NCI-H1105 treated with DMSO at 0.1 percent for 48 hours (cell line): ENCODE measurements around the gene REXO5.
"Not testable (repeated sequence)": the region's sequence is repeated elsewhere in the genome, so short reads cannot be mapped to it uniquely, and the experiment has no call there.

ENCODE experiments used
- DNase-seq: peaks from one replicate; lab custom pipeline; 2025; lab: John Stamatoyannopoulos, UW

The REXO5 gene, protein sequence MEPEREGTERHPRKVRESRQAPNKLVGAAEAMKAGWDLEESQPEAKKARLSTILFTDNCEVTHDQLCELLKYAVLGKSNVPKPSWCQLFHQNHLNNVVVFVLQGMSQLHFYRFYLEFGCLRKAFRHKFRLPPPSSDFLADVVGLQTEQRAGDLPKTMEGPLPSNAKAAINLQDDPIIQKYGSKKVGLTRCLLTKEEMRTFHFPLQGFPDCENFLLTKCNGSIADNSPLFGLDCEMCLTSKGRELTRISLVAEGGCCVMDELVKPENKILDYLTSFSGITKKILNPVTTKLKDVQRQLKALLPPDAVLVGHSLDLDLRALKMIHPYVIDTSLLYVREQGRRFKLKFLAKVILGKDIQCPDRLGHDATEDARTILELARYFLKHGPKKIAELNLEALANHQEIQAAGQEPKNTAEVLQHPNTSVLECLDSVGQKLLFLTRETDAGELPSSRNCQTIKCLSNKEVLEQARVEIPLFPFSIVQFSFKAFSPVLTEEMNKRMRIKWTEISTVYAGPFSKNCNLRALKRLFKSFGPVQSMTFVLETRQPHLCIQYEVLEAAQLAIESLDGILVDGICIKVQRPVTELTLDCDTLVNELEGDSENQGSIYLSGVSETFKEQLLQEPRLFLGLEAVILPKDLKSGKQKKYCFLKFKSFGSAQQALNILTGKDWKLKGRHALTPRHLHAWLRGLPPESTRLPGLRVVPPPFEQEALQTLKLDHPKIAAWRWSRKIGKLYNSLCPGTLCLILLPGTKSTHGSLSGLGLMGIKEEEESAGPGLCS

DNA sequence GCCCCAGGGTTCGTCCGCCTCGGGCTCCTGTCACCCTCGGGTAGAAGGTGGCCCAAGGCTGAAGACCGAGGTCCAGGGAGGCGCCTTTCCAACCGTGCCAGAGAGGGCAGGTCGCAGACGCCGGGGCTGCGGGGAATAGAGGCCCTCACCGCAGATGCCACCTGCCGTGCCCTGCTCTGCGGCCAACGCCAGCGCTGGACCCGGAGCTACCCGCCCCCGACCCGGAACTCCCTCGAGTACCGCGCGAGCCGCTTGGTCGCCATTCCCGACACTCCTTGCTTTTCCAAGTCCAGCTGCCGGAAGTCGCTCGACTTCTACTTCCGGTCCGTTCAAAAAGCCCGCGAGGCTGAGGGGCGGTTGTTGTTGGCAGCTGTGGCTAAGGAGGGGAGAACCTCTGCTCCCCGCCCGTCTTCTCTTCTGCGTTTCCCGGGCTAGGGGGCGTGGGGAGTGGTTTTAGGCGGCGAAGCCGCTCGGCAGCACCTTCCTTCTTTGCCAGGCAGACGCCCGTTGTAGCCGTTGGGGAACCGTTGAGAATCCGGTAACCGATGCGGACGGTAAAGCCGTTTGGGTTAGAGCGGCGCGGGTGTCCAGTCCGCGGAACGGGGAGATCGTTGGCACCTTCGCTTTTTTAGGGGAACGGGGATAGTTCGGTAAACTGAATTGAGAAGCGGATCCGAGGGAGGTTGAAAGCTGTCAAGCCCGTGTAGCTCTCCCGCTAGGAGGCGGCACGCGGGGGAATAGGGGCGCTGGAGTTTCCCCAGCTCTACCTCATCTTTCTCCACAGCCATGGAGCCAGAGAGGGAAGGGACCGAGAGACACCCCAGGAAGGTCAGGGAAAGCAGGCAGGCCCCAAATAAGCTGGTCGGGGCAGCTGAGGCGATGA lies at the start of gene REXO5, which contains the start of gene ERI2:
Gene REXO5, plus strand, starts transcription at position 360 of the 883 bp plus-strand sequence. Its CDS starts 427 bp downstream, at position 787.
Gene ERI2, minus strand, starts transcription at position 305 of the 883 bp plus-strand sequence. Its CDS starts 42 bp downstream, at position 263.
- DNase-seq = peak; percentile 83

DNA sequence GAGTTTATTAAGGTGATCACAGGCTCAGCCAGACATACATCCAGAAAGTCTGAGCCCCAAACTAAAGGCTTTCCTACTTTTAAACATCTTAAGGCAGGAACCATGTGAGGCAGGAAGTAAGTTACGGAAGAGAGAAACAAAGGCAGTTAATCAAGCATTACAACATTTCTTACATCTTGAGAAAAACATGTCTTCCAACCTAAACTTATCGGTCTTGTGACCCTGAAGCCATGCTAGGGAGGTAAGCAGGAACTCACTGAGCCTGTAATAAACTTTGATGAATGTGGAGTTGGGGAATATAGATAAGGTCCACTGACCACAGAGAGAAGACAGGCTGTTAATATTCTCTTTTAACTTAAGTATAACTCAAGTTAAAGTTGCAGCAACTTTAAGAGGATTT lies 46.0 kb upstream of the REXO5 start:
- no peak for DNase-seq

DNA sequence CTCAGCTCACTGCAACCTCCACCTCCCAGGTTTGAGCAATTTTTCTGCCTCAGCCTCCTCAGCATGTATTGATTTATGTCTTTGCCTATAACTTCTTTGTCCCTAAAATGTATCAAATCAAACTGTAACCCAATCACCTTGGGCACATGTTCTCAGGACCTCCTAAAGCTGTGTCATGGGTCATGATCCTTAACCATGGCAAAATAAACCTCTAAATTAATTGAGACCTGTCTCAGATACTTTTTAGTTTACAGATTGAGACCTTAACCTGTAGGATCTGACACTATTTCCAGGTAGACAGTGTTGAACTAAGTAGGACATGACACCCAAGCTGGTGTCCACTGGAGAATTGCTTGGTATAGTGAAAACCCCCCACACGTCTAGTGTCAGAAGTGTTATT lies 45.2 kb upstream of the REXO5 start:
- DNase-seq = no peak

DNA sequence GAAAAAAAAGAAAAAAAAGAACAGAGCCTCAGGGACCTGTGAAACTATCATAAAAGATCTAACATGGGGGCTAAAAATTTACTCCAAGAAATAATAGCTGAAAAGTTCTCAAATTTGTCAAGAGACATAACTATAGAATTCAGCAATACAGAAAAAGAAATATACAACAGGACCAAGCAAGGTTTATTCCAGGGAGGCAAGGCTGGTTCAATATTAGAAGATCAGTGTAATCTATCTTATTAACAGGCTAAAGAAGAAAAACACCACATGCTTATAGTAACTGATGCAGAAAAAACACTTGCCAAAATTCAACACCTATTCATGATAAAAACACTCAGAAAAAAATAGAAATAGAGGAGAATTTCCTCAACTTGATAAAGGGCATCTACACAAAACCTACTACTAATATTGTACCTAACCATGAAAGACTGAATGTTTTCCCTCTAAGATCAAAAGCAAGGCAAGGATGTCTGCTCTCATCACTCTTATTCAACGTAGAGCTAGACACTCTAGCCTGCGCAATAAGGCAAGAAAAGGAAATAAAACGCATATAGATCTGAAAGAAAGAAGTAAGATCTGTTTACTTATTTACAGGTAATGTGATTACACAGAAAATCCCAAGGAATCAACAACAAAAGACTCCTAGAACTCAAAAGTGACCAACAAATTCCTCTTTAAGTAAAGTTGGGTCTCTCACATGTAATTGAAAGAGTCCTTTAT lies 43.8 kb upstream of the REXO5 start:
- DNase-seq = no peak

DNA sequence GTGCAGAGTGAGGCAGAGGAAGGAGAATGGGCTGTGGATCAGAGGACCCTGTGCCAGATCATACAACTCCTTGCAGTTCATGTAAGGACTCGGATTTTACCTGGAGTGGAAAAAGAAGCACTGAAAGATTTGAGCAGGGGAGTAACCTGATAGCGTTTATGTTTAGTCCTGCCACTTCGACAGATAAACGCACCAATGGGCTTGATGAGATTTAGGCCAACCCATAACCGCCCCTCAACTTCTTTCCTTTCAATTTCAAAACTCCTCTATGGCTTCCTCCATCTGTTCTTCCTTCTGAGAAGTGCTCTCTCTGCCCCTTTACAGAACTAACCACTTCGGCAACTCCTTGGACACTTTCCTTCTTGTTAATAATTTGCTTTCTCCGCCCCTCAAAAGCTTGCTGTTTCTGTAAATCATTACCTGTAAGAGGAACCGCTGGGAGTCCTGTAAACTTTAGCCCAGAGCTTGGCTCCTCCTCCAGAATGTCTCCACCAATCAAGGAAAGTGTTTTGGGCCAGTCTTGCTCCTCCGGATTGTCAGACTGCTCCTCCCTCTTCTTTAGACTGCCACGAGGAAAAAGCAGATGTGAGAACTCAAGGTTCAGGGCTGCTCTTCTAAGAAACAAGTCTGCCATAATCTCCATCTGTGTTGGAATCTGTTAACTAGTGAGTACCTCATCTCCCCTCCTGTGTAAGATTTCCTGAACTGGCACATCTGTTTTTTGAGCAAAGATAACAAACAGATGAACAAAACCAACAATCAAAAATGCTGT lies 42.7 kb upstream of the REXO5 start, which contains the start of gene ACSM3:
Gene ACSM3, plus strand, starts transcription at position 554 of the 772 bp plus-strand sequence. CDS start 6,021 bp downstream, outside the sequence.
- DNase-seq = no peak

DNA sequence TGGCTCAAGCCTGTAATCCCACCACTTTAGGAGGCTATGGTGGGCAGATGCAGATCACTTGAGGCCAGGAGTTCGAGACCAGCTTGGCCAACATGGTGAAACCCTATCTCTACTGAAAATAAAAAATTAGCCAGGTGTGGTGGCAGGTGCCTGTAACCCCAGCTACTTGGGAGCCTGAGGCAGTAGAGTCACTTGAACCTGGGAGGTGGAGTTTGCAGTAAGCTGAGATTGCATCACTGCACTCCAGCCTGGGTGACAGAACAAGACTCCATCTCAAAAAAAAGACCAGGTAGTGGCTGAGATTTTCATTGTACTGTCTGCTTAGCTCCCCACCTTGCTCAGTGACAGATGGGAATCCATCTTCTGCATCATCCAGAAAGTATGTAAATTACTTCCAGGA lies 41.9 kb upstream of the REXO5 start:
- not testable (repeated sequence) for DNase-seq

DNA sequence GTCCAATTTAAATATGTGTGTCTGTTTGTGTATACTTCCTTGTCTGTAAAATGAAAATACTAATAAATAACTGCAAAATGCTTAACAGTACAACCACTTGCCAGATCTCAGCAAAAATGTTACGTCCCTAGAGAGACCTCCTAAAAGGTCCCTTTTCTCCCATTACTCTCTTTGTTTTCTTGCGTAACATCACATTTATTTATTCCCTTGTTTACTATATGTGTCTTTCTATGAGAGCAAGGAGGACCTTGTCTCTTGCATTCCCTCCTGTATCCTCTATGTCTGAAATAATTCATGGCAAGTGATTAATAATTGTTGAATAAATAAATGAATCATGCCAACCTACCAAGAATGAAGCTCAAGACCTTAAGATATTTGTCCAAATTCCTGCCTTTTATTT lies 40.6 kb upstream of the REXO5 start:
- no peak for DNase-seq

DNA sequence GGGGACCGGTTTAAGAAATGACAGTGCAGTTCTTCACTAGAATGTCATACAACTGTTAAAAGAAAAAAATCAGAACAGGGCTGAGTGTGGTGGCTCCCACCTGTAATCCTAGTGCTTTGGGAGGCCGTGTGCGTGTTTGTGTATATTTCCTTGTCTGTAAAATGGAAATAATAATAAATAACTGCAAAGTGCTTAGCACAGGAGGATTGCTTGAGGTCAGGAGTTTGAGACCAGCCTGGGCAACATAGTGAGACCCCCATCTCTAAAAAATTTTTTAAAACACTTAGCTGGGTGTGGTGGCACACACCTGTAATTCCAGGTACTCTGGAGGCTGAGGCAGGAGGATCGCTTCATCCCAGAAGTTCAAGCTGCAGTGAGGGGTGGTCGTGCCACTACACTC lies 40.0 kb upstream of the REXO5 start:
- no peak for DNase-seq

DNA sequence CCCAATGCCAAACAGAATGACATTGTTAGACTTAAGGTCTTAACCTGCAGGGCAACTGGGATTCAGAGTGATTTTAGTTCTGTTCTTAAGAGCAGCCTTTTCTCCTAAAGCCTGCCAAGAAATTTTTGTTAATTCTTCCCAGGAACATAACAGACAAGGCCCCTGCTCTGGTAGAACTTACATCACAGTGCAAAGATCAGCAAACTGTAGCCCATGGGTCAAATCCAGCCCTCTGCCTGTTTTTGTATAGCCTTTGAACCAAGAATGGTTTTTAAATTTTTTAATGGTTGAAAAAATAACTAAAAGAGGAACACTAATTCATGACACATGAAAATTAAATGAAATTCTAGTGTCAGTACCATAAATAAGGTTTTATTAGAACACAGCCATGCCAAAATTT lies 38.8 kb upstream of the REXO5 start:
- no peak for DNase-seq

DNA sequence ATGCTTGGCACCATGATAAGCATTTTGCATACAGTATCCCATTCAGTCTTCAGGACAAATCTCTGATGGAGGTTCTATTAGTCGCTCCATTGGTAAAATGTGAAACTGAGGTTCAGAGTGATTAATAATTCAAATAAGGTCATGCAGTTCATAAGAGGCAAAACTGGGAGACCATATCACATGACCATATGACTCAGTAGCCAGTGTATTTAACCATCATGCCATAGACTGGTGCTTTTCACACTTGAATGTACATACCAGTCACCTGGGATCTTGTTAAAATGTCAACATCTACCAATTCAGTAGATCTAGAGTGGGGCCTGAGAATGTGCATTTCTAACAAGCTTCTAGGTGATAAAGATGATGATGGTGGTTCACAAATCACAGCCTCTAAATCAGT lies 38.2 kb upstream of the REXO5 start:
- no peak for DNase-seq

DNA sequence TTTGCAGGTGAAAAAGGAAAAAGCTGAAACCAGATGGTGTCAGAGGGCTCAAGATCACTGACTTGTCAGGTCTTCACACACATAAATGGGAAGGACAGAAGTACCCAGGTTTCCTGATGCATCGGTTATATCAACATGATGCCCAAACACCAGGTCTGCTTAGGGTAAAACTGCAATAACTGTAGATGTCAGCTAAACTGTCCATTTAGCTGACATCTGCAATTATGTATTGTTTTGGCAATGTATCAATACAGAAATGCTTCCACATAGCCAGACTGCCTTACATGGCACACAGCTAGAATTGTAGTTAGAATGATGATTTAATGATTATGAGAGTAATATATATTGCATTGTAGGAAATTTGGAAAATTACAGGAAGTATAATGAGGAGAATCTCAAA lies 37.5 kb upstream of the REXO5 start:
- no peak for DNase-seq

DNA sequence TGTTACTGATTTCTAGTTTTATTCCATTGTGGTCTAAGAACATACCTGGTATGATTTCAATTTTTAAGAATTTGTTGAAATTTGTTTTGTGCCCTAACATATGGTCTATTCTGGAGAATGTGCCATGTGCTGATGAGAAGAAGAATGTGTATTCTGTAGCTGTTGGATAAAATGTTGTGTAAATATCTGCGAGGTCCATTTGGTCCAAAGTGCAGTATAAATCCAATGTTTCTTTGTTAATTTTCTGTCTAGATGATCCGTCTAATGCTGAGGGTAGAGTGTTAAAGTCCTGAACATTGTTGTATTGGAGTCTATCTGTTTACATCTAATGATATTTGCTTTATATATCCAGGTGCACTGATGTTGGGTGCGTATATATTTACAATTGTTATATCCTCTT lies 32.6 kb upstream of the REXO5 start:
- DNase-seq = no peak

DNA sequence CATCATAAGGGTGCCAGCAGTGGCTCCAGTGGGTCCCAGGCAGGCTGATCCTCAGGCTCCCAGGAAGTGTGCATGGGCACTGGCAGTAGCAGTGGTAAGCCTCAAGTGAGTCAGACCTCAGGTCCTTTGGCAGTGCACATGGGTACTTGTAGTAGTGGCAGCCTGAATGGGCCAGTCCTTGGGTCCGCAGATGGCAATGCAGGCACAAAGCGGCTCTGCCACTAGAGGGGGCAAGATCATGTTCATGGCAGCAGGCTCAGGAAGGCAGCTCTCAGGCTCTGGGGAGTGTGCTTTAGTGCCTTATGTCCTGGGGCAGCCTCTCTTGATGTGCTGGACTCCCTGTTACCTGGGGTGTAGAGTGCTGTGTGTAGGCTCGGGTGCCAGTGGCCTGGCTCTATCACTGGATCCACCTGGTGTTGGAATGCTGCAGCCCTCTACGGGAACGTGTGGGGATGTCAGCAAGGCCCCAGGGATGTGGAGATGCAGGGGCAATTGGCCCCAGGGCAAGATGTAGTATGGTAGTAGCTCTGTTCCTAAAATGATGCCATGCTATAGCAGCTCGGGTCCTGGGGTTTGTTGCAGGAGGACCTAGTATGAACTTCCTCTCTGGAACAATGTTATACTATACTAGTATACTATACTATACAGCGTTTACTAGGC lies 31.5 kb upstream of the REXO5 start:
- peak; percentile 12 for DNase-seq

DNA sequence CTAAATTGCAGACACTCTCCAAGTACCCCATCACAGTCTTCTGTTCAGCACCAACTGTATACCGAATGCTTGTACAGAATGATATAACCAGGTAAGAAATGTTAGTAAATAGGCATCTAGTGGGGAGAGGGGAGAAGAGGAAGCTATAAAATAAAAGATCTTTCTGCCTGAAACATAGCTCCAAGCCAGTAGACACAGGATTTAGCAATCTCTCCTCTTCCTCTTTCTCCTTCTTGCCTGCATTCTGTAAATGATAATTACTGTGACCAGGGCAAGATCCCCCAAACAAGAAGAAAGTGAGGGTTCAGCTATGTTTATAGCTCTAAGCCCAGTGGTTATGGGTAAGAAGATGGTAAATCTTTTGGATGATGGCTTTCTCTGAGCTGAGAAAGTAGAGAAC lies 24.6 kb upstream of the REXO5 start:
- no peak for DNase-seq

DNA sequence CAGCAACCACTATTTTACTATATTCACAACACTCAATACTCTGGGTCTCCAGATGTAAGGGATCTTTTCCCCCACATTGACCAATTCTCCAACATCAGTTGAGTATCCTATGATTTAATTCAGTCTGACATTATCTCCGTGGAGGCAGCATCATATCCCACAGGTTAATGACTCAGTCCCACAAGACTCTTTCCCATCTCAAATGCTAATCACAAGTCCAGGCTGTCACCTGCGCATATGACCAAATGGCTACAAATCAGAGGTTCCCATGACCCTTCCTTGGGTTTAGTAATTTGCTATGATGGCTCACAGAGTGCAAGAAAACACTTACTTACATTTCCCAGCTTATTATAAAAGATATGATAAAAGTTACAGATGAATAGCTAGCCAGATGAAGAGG lies 23.9 kb upstream of the REXO5 start:
- DNase-seq = no peak

DNA sequence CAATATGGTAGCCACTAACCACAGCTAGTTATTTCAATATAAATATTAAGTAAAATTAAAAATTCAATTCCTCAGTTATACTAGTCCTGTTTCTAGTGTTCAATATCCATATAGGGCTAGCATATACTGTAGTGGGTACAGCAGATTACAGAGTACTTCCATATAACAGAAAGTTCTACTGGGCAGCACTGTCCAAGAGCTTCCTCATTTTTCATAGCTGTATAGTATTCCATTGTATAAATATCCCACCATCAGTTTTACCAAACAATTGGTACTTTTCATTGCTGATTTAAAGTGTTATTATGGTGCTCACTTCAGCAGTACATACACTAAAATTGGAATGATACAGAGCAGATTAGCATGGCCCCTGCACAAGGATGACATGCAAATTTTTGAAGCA lies 22.1 kb upstream of the REXO5 start:
- DNase-seq = no peak

DNA sequence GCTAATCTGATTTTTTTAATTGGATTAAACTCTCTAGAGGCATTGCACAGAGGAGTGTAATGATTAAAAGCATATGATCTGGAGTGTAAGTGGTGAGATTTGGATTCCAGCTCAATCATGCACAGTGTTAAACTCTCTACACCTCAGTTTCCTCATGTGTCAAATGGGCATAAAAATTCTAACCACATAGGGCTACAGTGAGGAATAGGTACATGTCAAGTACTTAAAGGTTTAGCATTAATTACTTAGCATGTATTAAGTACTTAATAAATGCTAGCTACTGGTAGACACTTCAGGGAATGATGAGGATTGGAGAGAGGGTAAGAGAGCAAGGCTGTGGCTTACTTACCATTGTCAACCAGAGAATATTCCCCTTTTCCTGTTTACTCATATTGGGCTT lies 17.2 kb upstream of the REXO5 start:
- DNase-seq = no peak

DNA sequence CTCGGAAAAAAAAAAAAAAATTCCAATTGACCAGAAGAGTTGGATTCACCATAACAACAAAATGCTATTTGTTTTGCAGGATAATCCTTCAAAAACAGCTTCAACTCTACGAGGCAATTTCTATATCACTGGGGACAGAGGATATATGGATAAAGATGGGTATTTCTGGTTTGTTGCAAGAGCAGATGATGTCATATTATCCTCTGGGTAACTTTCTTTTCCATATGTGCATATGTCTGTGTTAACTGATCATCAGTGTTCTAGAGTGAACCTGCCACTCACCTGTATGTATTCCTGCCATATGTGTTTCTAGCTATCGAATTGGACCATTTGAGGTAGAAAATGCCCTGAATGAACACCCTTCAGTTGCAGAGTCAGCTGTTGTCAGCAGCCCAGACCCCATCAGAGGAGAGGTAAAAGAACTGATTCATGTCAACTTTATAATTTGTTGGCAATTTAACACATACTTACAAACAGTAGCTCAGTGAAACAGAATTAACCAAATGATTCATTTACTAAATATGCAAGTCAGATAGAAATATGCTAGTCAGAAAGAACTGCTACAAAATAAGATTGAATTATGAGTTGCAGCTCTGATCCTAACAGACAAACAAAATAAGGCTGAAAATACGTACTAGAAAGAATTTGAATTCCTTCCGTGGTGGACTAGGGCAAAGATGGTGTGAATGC lies 14.3 kb upstream of the REXO5 start:
- no peak for DNase-seq

DNA sequence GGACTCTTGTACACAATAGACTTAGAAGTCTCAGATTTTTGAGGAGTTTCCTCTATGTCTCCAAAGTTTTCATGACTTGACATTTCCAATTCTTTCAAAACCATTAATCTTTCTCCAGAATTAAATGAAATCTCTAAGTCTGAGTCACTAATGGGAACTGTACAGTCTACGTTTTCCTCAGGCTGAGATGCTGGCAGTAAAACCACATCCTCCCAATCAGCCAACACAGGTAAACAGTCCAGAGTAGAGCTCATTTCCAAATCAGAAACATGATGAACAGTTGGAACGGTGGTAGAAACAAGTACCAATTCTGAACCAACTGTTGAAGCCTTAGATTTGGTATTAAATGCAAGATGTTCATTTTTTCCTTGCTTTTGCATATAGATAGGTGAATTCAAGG lies 8.0 kb upstream of the REXO5 start:
- DNase-seq = no peak

DNA sequence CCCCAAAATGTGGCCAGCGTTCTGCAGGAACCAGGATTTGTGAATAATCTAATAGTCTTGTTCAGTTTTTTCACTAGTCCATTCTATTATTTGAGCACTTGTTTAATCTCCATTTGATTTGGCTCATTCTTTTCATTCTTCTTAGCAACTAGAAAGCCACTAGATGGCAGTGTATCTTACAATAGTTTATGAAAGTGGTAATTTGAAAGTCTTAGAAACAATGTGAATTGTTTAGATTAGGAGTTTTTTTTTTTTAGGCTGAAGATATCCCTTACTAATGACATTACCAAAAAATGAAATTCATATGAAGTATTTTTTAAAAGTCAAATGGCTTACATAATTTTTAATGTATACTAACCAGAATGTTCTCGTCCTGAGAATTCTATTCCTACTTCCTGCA lies 6.7 kb upstream of the REXO5 start:
- DNase-seq = no peak
